Gastrocnemius medialis (tissue), 4 donors: ENCODE data around the gene UBE2Q1. TPM values are rescaled to one million over a fixed set of nuclear protein-coding genes. Genes with fewer than 3 reads are reported as not detected.

Experiments used
- ATAC-seq, 2 donors: fragments of 150-250 bp; one replicate each; pipeline ENCODE4 v1.9.1; 2016
- DNase-seq, 2 donors: peaks; one replicate each; pipeline ENCODE4 v3.0.0-alpha.2; 2019
- H3K27ac ChIP-seq, 4 donors: fragments of 200-600 bp; sonication (generic); 1 replicate in 1 of 4; 2 replicates in 3 of 4; pipeline ENCODE4 v1.5.1; 2016 to 2018; ENCODE audit warnings: mild to moderate bottlenecking in 2 of 4, moderate library complexity in 1 of 4
- H3K27me3 ChIP-seq, 3 donors: fragments of 200-600 bp; sonication (generic) in 2 of 3; 1 replicate in 1 of 3; 2 replicates in 2 of 3; pipeline versions ENCODE4 v1.5.1 to v1.6.0; 2016 to 2019; ENCODE audit warnings: mild to moderate bottlenecking in 1 of 3, moderate library complexity in 1 of 3
- H3K36me3 ChIP-seq, 2 donors: fragments of 200-600 bp; sonication (generic) in 1 of 2; one replicate each; pipeline ENCODE4 v1.5.1; 2017 to 2018
- H3K4me1 ChIP-seq, 2 donors: fragments of 200-600 bp; sonication (generic) in 1 of 2; one replicate each; pipeline ENCODE4 v1.5.1; 2016 to 2017; ENCODE audit warnings: mild to moderate bottlenecking in 2 of 2
- H3K4me3 ChIP-seq, 4 donors: fragments of 200-600 bp; sonication (generic) in 3 of 4; 1 replicate in 1 of 4; 2 replicates in 3 of 4; pipeline ENCODE4 v1.5.1; 2016 to 2019; ENCODE audit warnings: mild to moderate bottlenecking in 2 of 4
- H3K9me3 ChIP-seq, 3 donors: fragments of 200-600 bp; sonication (generic) in 2 of 3; 1 replicate in 1 of 3; 2 replicates in 2 of 3; pipeline ENCODE4 v1.5.1; 2016 to 2019
- POLR2A ChIP-seq, 2 donors: fragments of 450-650 bp; IDR thresholded peaks; one replicate each; pipeline ENCODE4 v1.6.1; 2017; ENCODE audit warnings: antibody characterized with exemption in 2 of 2, mild to moderate bottlenecking in 2 of 2, moderate library complexity in 2 of 2
- in situ Hi-C, 4 donors: fragments of 200-750 bp; cut with MboI; loops; one replicate each; pipeline versions ENCODE4 v1.15.0 to v1.8.0; 2017; ENCODE audit warnings: low sequenced_read_pairs in 4 of 4
- intact Hi-C: fragments of 100-400 bp; cut with DNase I; formaldehyde crosslinking; loops from one replicate; pipeline ENCODE4 v1.15.1; 2023; ENCODE audit warnings: low total_unique reads
- total RNA-seq, 4 donors: library from RNA; depleted of rRNA; stranded (reverse); fragments of >200 nt; gene quantifications; one replicate each; pipeline versions ENCODE4 v1.1.0 to v1.2.3, GENCODE V29; 2016
- TF ChIP-seq, protein P1 (sequence below), 5 experiments: fragments of 450-650 bp in 3 of 5; fragments of 200-600 bp in 2 of 5; sonication (generic) in 2 of 5; IDR thresholded peaks in 4 of 5; conservative IDR thresholded peaks in 1 of 5; 1 replicate in 4 of 5; 2 replicates in 1 of 5; pipeline ENCODE4 v1.5.1; 2016 to 2019; ENCODE audit warnings: antibody characterized with exemption in 5 of 5, mild to moderate bottlenecking in 3 of 5, moderate library complexity in 3 of 5

Gene UBE2Q1
- total RNA-seq, 4 donors from 2014 or later = 18.8 to 42.8 (median 24.1) TPM

GRCh38 chr1:154565876-154566275 lies 7.4 kb upstream of the UBE2Q1 start:
- Histone ChIP-seq H3K9me3 (no peaks in the 10 kb centered on the region), H3K4me3 (no peak overlapping the region), H3K4me1 (peaks cover 4% of the 10 kb centered on the region in 2 donors), H3K36me3 (no peaks in the 10 kb centered on the region), H3K27ac (no peak overlapping the region), H3K27me3 (no peaks in the 10 kb centered on the region)
- in situ Hi-C loops (loop anchor here in 2 of 4 donors (10.0 to 25.0 kb wide), 2 partner anchors 196 to 319 kb away; no protein-coding TSS in a partner anchor), intact Hi-C loops (loop anchor here (10.0 kb wide), 1 partner anchor 179 kb away; no protein-coding TSS in a partner anchor)
- DNase-seq (no peak), ATAC-seq (no peak)
- no peak for TF ChIP-seq POLR2A (IDR thresholded peaks at IDR 0.05)
- TF ChIP-seq, protein P1, sequence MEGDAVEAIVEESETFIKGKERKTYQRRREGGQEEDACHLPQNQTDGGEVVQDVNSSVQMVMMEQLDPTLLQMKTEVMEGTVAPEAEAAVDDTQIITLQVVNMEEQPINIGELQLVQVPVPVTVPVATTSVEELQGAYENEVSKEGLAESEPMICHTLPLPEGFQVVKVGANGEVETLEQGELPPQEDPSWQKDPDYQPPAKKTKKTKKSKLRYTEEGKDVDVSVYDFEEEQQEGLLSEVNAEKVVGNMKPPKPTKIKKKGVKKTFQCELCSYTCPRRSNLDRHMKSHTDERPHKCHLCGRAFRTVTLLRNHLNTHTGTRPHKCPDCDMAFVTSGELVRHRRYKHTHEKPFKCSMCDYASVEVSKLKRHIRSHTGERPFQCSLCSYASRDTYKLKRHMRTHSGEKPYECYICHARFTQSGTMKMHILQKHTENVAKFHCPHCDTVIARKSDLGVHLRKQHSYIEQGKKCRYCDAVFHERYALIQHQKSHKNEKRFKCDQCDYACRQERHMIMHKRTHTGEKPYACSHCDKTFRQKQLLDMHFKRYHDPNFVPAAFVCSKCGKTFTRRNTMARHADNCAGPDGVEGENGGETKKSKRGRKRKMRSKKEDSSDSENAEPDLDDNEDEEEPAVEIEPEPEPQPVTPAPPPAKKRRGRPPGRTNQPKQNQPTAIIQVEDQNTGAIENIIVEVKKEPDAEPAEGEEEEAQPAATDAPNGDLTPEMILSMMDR (IDR thresholded peaks at IDR 0.05 in 4 of 5, conservative IDR thresholded peaks at IDR 0.05 in 1 of 5) = no peak

DNA sequence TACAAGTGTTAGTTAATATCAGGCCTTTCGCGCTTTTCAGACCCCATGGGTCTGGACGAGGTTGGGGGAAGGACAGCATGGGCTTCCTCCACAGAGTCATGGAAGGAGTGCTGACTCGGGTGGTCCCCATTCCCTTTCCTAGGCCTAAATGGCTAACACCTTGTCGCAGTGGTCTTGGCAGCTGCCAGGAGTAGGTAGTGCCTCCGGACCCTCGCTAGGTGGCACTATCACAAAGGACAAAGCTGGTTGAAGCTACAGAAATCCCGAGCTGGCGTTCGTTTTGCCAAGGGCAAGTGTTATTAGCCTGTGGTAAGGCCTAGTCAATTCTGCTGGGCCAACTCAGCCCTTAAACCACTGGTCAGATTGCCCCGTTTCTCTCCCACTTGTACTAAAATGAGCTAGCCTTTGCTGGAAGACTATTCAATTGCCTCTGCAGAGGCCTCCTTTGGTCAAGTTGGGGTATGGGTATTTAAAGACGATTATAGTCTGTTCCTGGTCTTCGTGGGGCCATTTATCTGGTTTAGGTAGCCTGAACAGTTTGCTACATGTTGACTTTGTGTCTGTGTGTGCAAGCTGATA lies 1.1 kb upstream of the UBE2Q1 start:
- Histone ChIP-seq H3K9me3 (no peaks in the 10 kb centered on the region), H3K4me1 (peaks cover 22 to 25% of the 10 kb centered on the region in 2 donors), H3K4me3 (peak overlapping the region; percentile 62 to 83 (median 76)), H3K36me3 (peaks cover 0 to 14% of the 10 kb centered on the region in 2 donors), H3K27me3 (no peaks in the 10 kb centered on the region), H3K27ac (peak overlapping the region; percentile 94 to 98 (median 97))
- DNase-seq (peak; percentile 80 to 90), ATAC-seq (peak; percentile 78 to 80)
- TF ChIP-seq, protein P1 (IDR thresholded peaks at IDR 0.05 in 4 of 5, conservative IDR thresholded peaks at IDR 0.05 in 1 of 5) = peak; percentile 92 to 96 (median 95)
- no peak for TF ChIP-seq POLR2A (IDR thresholded peaks at IDR 0.05)
- in situ Hi-C loops = loop anchor here in 2 of 4 donors (10.0 to 25.0 kb wide), 2 partner anchors 203 to 325 kb away; no protein-coding TSS in a partner anchor
- intact Hi-C loops = loop anchor here (1.0 to 10.0 kb wide), 11 partner anchors 49 to 578 kb away; partner anchors contain the start of genes ADAM15, ADAR, KCNN3 and PMVK

GRCh38 chr1:154558720-154559465 lies 431 bp upstream of the UBE2Q1 start:
- Histone ChIP-seq H3K4me1 (peaks cover 28 to 30% of the 10 kb centered on the region in 2 donors), H3K9me3 (no peaks in the 10 kb centered on the region), H3K27me3 (no peaks in the 10 kb centered on the region), H3K4me3 (peak overlapping the region; percentile 62 to 83 (median 76)), H3K27ac (peak overlapping the region; percentile 94 to 98 (median 97)), H3K36me3 (peaks cover 0 to 20% of the 10 kb centered on the region in 2 donors)
- DNase-seq (peak; percentile 100), ATAC-seq (peak; percentile 87 to 89)
- in situ Hi-C loops = loop anchor here in 1 of 4 donors (25.0 kb wide), 1 partner anchor 203 kb away; no protein-coding TSS in a partner anchor
- intact Hi-C loops = loop anchor here (1.0 to 10.0 kb wide), 10 partner anchors 49 to 578 kb away; partner anchors contain the start of genes ADAM15, ADAR, KCNN3 and PMVK
- TF ChIP-seq POLR2A (IDR thresholded peaks at IDR 0.05) = peak; percentile 79 to 86
- TF ChIP-seq, protein P1 (IDR thresholded peaks at IDR 0.05 in 4 of 5, conservative IDR thresholded peaks at IDR 0.05 in 1 of 5) = peak in 1 of 5 experiments; percentile 35

- peak overlapping the region; percentile 66 to 90 (median 76) for H3K4me3 ChIP-seq
- peak overlapping the region; percentile 81 to 98 (median 90) for H3K27ac ChIP-seq
- no peaks in the 10 kb centered on the region for H3K9me3 ChIP-seq
- no peaks in the 10 kb centered on the region for H3K27me3 ChIP-seq
- TF ChIP-seq, protein P1 (IDR thresholded peaks at IDR 0.05 in 4 of 5, conservative IDR thresholded peaks at IDR 0.05 in 1 of 5) = no peak
- no peak for TF ChIP-seq POLR2A (IDR thresholded peaks at IDR 0.05)
- intact Hi-C loops = loop anchor here (5.0 to 10.0 kb wide), 3 partner anchors 363 to 580 kb away; partner anchors contain the start of genes SLC50A1, TPM3 and ZBTB7B
- H3K36me3 ChIP-seq = peaks cover 0 to 35% of the 10 kb centered on the region in 2 donors
- in situ Hi-C loops = loop anchor here in 1 of 4 donors (25.0 kb wide), 1 partner anchor 205 kb away; no protein-coding TSS in a partner anchor
- no peak for ATAC-seq
- peaks cover 39 to 41% of the 10 kb centered on the region in 2 donors for H3K4me1 ChIP-seq
- no peak for DNase-seq
Measured at GRCh38 chr1:154557248-154557938, 1.1 kb downstream of the UBE2Q1 start.
